Fibroblast of lung (primary cell): Measurements from ENCODE around the gene KIAA1671. TPM values are rescaled to one million over a fixed set of nuclear protein-coding genes. Genes with fewer than 3 reads are reported as not detected.

Source experiments
- DNase-seq, 2 donors: peaks; one replicate each; pipeline versions ENCODE4 v3.0.0 to v3.0.0-alpha.2; 2010; ENCODE audit warnings: low read depth in 2 of 2
- H2AFZ ChIP-seq: 2 replicates; pipeline ENCODE4 v1.5.1; 2012; ENCODE audit warnings: low read length, control low read depth, inconsistent platforms
- H3K27ac ChIP-seq: 2 replicates; pipeline ENCODE4 v1.5.1; 2011; ENCODE audit warnings: low read length, control low read depth; ENCODE audit not compliant: insufficient read depth
- H3K27me3 ChIP-seq: 2 replicates; pipeline ENCODE4 v1.5.1; 2011; ENCODE audit warnings: mild to moderate bottlenecking, low read length; ENCODE audit not compliant: control insufficient read depth, insufficient read depth
- H3K36me3 ChIP-seq: 2 replicates; pipeline ENCODE4 v1.5.1; 2011; ENCODE audit warnings: low read length; ENCODE audit not compliant: control insufficient read depth, insufficient read depth
- H3K4me1 ChIP-seq: 2 replicates; pipeline ENCODE4 v1.5.1; 2011; ENCODE audit warnings: low read length; ENCODE audit not compliant: control insufficient read depth, insufficient read depth; ENCODE audit errors: extremely low read depth
- H3K4me2 ChIP-seq: 2 replicates; pipeline ENCODE4 v1.5.1; 2011; ENCODE audit warnings: low read length, control low read depth; ENCODE audit not compliant: insufficient read depth; ENCODE audit errors: extremely low read depth
- H3K4me3 ChIP-seq, 4 experiments: fragments of 200-600 bp in 1 of 4; sonication (generic) in 1 of 4; replicated peaks in 1 of 4; 2 replicates each; pipeline ENCODE4 v1.5.1; 2011 to 2016; ENCODE audit warnings: low read length in 4 of 4, low read depth in 3 of 4, mild to moderate bottlenecking in 3 of 4, control low read depth in 2 of 4, inconsistent platforms in 1 of 4, mixed read lengths in 1 of 4; ENCODE audit not compliant: insufficient read depth in 1 of 4; ENCODE audit errors: control extremely low read depth in 1 of 4
- H3K79me2 ChIP-seq: 2 replicates; pipeline ENCODE4 v1.5.1; 2012; ENCODE audit warnings: mild to moderate bottlenecking, low read length, inconsistent platforms; ENCODE audit not compliant: control insufficient read depth, insufficient read depth
- H3K9ac ChIP-seq: 2 replicates; pipeline ENCODE4 v1.5.1; 2011; ENCODE audit warnings: mild to moderate bottlenecking, low read length, control low read depth; ENCODE audit not compliant: insufficient read depth
- H3K9me3 ChIP-seq: 2 replicates; pipeline ENCODE4 v1.5.1; 2012; ENCODE audit warnings: low read depth, low read length; ENCODE audit not compliant: control insufficient read depth, insufficient read depth
- H4K20me1 ChIP-seq: 2 replicates; pipeline ENCODE4 v1.5.1; 2011; ENCODE audit warnings: low read length; ENCODE audit not compliant: control insufficient read depth, insufficient read depth; ENCODE audit errors: extremely low read depth
- CTCF ChIP-seq, 2 donors: IDR thresholded peaks in 1 of 2; conservative IDR thresholded peaks in 1 of 2; 1 replicate in 1 of 2; 2 replicates in 1 of 2; pipeline ENCODE4 v1.5.1; 2011 to 2012; ENCODE audit warnings: low read length in 2 of 2, control low read depth in 1 of 2, inconsistent platforms in 1 of 2, low read depth in 1 of 2, mild to moderate bottlenecking in 1 of 2
- EZH2 ChIP-seq: IDR thresholded peaks from 2 replicates; pipeline ENCODE4 v1.5.1; 2012; ENCODE audit warnings: low read length, control low read depth, mild to moderate bottlenecking; ENCODE audit errors: missing control alignments
- polyA plus RNA-seq, 2 donors: library from polyadenylated mRNA; depleted of rRNA in 1 of 2; stranded (reverse) in 1 of 2; unstranded in 1 of 2; fragments of >200 nt; gene quantifications; 2 replicates each; pipeline ENCODE4 v1.2.1, GENCODE V29; 2011 to 2012; ENCODE audit warnings: missing spikeins in 1 of 2
- total RNA-seq: library from RNA; depleted of rRNA; stranded (reverse); fragments of >200 nt; gene quantifications from 2 replicates; pipeline ENCODE4 v1.2.1, GENCODE V29; 2014

Gene KIAA1671
- total and polyA plus RNA-seq, 2 donors (not counting 1 experiment from before 2014, with no cell fraction given) = 0.34 to 1.3 TPM

- H3K9ac ChIP-seq = no peak overlapping the region
- no peak for DNase-seq
- no peak overlapping the region for H3K4me2 ChIP-seq
- no peaks in the 10 kb centered on the region for H3K36me3 ChIP-seq
- H3K9me3 ChIP-seq = no peaks in the 10 kb centered on the region
- TF ChIP-seq CTCF (conservative IDR thresholded peaks at IDR 0.05 in 1 of 2, IDR thresholded peaks at IDR 0.05 in 1 of 2; ENCODE audit: low read depth in 1 of 2, low read length in 2 of 2) (no peak), EZH2 (no peak)
- no peaks in the 10 kb centered on the region for H4K20me1 ChIP-seq
- H2AFZ ChIP-seq = no peak overlapping the region
- H3K79me2 ChIP-seq = no peaks in the 10 kb centered on the region
- H3K4me3 ChIP-seq = no peak overlapping the region
- no peak overlapping the region for H3K27ac ChIP-seq
- no peaks in the 10 kb centered on the region for H3K4me1 ChIP-seq
- no peaks in the 10 kb centered on the region for H3K27me3 ChIP-seq
Measured at GRCh38 chr22:25101986-25102385, 149.5 kb downstream of the KIAA1671 start.

GRCh38 chr22:25102722-25103121 lies 150.2 kb downstream of the KIAA1671 start:
- Histone ChIP-seq H3K9me3 (no peaks in the 10 kb centered on the region), H4K20me1 (no peaks in the 10 kb centered on the region), H3K4me3 (no peak overlapping the region), H3K79me2 (no peaks in the 10 kb centered on the region), H3K9ac (no peak overlapping the region), H3K27me3 (no peaks in the 10 kb centered on the region), H3K27ac (no peak overlapping the region), H3K4me2 (no peak overlapping the region), H2AFZ (no peak overlapping the region), H3K36me3 (no peaks in the 10 kb centered on the region), H3K4me1 (no peaks in the 10 kb centered on the region)
- TF ChIP-seq CTCF (conservative IDR thresholded peaks at IDR 0.05 in 1 of 2, IDR thresholded peaks at IDR 0.05 in 1 of 2; ENCODE audit: low read depth in 1 of 2, low read length in 2 of 2) (no peak), EZH2 (no peak)
- DNase-seq = no peak

GRCh38 chr22:25104367-25104766 lies 151.9 kb downstream of the KIAA1671 start:
- no peaks in the 10 kb centered on the region for H3K79me2 ChIP-seq
- no peak overlapping the region for H3K9ac ChIP-seq
- no peak overlapping the region for H3K4me3 ChIP-seq
- no peak overlapping the region for H2AFZ ChIP-seq
- H3K27me3 ChIP-seq = no peaks in the 10 kb centered on the region
- TF ChIP-seq EZH2 = no peak
- no peak for TF ChIP-seq CTCF (conservative IDR thresholded peaks at IDR 0.05 in 1 of 2, IDR thresholded peaks at IDR 0.05 in 1 of 2; ENCODE audit: low read depth in 1 of 2, low read length in 2 of 2)
- H4K20me1 ChIP-seq = no peaks in the 10 kb centered on the region
- no peak for DNase-seq
- no peaks in the 10 kb centered on the region for H3K36me3 ChIP-seq
- H3K27ac ChIP-seq = no peak overlapping the region
- H3K9me3 ChIP-seq = no peaks in the 10 kb centered on the region
- H3K4me2 ChIP-seq = no peak overlapping the region
- no peaks in the 10 kb centered on the region for H3K4me1 ChIP-seq
